GM04503 (cell line): Measurements from ENCODE around the gene PBXIP1.
"Not testable (repeated sequence)": the region's sequence is repeated elsewhere in the genome, so short reads cannot be mapped to it uniquely, and the experiment has no call there.

ENCODE experiments used
- DNase-seq: peaks from one replicate; pipeline ENCODE4 v3.0.0-alpha.2; 2012; ENCODE audit warnings: low read depth

The PBXIP1 gene

GRCh38 chr1:154994269-154994587 is 38.3 kb upstream of the PBXIP1 start:
- DNase-seq: no peak

- no peak for DNase-seq
These were observed 37.8 kb upstream of the PBXIP1 start, which contains the start of gene LENEP for GRCh38 chr1:154993572-154994268. Gene LENEP (plus strand): TSS chr1:154993586. CDS start chr1:154993608, 22 bp downstream.

GRCh38 chr1:154992721-154993571 is 37.0 kb upstream of the PBXIP1 start:
- no peak for DNase-seq

- DNase-seq: no peak
These were observed 34.4 kb upstream of the PBXIP1 start for GRCh38 chr1:154990276-154990675.

GRCh38 chr1:154989195-154989860 is 33.4 kb upstream of the PBXIP1 start:
- no peak for DNase-seq

GRCh38 chr1:154988058-154988954 is 32.4 kb upstream of the PBXIP1 start:
- DNase-seq: no peak

- no peak for DNase-seq
These were observed 31.4 kb upstream of the PBXIP1 start for GRCh38 chr1:154987326-154987725.

GRCh38 chr1:154986736-154987135 is 30.8 kb upstream of the PBXIP1 start:
- not testable (repeated sequence) for DNase-seq

- no peak for DNase-seq
These were observed 28.0 kb upstream of the PBXIP1 start for GRCh38 chr1:154983776-154984466.

GRCh38 chr1:154982897-154983648 is 27.2 kb upstream of the PBXIP1 start, which contains the start of gene FLAD1:
Gene FLAD1 (plus strand): TSS chr1:154983344. CDS start chr1:154983695, 351 bp downstream.
- peak; percentile 100 for DNase-seq

GRCh38 chr1:154982341-154982740 is 26.4 kb upstream of the PBXIP1 start:
- no peak for DNase-seq

- no peak for DNase-seq
These were observed 22.5 kb upstream of the PBXIP1 start for GRCh38 chr1:154978360-154978759.

GRCh38 chr1:154977762-154978161 is 21.9 kb upstream of the PBXIP1 start:
- DNase-seq: not testable (repeated sequence)

GRCh38 chr1:154975409-154976059 is 19.6 kb upstream of the PBXIP1 start:
- DNase-seq: no peak

GRCh38 chr1:154974808-154975408 is 19.0 kb upstream of the PBXIP1 start:
- peak; percentile 76 for DNase-seq

- DNase-seq: peak; percentile 100
These were observed 18.4 kb upstream of the PBXIP1 start, which contains the start of gene CKS1B for GRCh38 chr1:154974102-154974807. Gene CKS1B (plus strand): TSS chr1:154974681. CDS start chr1:154974746, 65 bp downstream.

- peak; percentile 93 for DNase-seq
These were observed 17.6 kb upstream of the PBXIP1 start for GRCh38 chr1:154973344-154974101.
